GM18502 (cell line): ENCODE results near the gene ARIH1.

Source experiments
- ATAC-seq: cut with Tn5 transposase; IDR thresholded peaks from one replicate; pipeline ENCODE4 v1.9.1; 2021; ENCODE audit warnings: mild to moderate bottlenecking; ENCODE audit not compliant: unreplicated experiment, poor library complexity

ARIH1 gene

DNA sequence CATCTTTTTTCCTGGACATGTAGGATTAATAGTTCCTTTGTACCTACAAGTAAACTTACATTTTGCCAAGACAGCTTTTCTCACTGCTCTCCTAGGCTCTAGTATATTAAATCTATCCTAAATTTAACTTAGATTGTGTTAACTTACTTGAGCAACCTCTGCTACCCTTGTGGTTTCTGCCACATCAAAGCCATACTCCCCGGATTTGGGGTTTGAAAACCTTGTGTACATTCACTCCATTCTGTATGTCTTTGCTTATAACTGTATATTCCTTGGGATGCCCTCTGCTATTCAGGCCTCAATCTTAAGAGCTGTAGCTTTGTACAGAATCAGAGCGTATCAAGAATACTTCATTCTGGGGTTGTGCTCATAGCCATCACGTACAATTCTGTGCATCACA is 60.4 kb downstream of the ARIH1 start:
- ATAC-seq = no peak

DNA sequence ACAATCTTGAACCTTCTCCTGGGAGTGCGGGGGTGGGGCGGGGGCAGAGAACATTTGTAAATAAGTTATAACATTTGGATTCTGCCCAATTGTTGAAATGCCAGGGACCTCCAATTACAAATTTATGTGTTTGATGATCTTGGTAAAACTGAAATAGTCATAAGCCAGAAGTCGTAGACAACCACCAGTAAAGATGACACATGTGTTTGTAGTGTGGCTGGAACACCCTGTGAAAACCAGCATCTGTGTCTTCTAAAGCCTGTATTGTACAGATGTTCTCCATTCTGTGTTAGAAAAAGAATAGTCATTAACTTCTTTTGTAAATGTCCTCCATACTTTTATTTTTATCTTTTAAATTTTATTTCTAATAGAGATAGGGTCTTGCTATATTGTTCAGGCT is 61.8 kb downstream of the ARIH1 start:
- no peak for ATAC-seq

- no peak for ATAC-seq
These were observed 62.4 kb downstream of the ARIH1 start for GRCh38 chr15:72536506-72536905.

DNA sequence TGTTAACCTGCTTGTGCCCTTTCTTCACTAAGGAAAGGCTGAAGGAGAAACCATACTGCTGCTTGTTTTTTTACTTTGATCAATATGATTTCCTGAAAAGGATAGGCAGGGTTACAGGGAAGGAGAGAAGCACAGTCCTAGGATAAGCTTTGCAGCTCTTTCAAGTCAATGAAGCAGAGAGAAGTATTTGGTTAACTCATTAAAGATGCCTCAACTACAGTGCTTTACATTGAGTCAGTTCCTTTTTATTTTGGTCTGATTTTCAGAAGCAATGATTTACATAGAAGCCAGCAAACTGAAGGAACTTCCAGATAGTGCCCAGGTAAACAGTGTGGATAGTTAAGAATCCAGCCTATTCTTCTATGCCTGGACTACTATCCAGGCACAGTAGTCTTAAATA is 64.8 kb downstream of the ARIH1 start:
- no peak for ATAC-seq

DNA sequence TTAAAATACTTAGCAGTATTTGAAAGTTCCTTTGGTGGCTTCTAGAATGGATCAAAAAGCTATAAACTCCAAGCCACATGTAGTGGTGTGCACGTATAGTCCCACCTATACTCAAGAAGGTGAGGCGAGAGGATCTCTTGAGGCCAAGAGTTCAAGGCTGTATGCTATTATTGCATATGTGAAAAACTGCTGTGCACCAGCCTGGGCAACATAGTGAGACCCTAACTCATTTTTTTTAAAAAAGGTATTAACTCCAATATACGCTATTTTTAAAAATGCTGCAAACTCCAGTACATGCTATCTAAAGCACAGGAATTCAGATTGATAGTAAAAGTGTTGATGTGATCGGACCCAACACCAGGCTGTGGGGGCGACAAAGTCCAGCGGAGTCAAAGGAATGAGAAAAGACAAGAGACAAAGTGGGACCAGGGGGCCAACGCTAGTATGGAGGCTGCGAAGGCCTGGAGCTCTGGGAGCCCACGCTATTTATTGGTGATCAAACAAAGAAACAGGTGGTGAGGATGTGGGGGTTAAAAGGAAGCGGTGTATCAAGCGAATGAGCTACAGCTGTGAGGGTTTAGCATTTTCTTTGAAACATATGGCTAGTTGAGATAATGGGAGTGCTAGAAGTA is 66.6 kb downstream of the ARIH1 start:
- no peak for ATAC-seq

DNA sequence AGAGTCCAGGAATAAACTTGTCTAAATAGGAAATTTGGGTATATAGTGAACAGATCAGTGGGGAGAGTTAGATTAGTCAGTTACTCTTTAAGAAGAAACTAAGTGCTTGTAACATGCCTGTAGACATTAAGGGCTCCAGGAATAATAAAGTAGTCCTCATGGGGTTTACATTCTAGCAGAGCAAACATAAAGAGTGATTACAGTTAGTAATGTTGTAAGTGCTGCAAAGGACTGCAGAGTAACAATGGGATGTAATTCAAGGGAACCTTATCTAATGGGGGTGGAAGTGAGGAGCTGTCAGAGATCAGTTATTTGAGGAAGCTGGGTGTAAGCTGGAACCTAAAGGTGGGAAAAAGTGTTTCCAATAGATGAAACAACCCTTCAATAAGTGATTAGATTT is 67.5 kb downstream of the ARIH1 start:
- ATAC-seq = no peak

DNA sequence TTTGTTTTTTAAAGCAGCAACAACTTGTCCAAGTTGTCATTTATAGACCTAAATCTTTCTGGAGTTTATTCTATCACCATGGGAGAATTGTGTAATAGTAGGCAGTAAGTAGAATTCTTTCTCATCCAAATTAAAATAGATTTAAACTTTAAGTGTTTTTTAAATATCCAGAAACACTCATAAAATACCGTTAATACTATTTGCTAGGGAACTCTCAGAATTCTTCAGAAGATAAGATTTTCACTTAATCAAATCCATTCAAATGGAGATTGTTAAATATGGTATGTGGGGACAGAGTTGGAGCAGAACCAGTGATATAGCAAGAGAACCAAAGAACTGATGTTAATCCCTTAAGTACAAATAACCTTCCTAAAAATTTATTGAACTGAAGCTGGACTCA is 71.0 kb downstream of the ARIH1 start:
- ATAC-seq = no peak

- ATAC-seq = no peak
These were observed 80.6 kb downstream of the ARIH1 start for GRCh38 chr15:72554471-72555425.

DNA sequence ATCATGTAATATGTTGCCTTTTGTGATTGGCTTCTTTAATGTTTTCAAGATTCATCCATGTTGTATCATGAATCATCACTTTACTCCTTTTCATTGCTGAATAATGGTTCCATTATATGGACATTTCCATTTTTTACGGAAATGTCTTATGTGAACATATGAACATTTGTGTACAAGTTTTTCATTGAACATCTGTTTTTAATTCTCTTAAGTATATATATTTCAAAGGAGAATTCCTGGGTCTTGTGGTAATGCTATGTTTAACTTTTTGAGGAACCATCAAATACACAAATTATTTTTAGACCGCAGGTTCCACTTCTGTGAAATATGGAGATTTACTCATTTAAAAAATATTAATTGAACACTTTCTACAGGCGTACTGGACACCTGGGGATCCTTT is 85.7 kb downstream of the ARIH1 start:
- ATAC-seq = no peak

- no peak for ATAC-seq
These were observed 86.3 kb downstream of the ARIH1 start for GRCh38 chr15:72560458-72560857.

- ATAC-seq = no peak
These were observed 88.3 kb downstream of the ARIH1 start for GRCh38 chr15:72562386-72562785.

- ATAC-seq = no peak
These were observed 88.7 kb downstream of the ARIH1 start for GRCh38 chr15:72562878-72563277.

DNA sequence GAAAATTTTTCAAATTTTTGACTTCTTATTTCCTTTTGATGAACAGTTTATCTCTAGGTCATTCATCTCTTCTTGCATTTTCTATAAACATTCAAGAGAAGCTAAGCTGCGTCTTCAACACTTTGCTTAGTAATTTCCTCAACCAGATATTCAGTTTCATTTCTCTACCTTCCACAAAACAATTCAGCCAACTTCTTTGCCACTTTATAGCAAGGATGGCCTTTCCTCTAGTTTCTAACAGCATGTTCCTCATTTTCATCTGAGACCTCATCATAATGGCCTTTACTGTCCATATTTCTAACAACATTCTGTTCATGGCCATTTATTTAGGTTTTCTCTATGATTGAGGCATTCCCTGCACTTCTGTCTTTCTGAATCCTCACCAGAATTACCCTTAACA is 90.0 kb downstream of the ARIH1 start:
- ATAC-seq = no peak

DNA sequence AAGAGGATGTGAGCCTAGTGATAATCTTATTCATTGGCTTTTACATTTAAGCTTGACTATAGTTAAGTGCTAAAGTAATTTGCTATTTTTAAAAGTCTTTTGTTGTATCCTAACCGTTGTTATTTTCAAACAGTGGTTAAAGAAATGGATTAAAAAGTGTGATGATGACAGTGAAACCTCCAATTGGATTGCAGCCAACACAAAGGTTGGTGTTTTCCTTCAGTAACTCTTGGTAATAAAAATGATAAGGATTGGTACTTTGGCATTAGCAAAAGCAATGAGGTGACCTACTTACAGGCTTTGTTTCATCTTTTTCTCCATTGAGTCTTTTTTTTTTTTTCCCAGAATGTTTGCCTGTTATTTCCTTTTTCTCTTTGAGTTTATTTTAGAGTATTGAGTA is 92.8 kb downstream of the ARIH1 start:
- no peak for ATAC-seq

GRCh38 chr15:72570059-72570458 is 95.9 kb downstream of the ARIH1 start:
- ATAC-seq = no peak

DNA sequence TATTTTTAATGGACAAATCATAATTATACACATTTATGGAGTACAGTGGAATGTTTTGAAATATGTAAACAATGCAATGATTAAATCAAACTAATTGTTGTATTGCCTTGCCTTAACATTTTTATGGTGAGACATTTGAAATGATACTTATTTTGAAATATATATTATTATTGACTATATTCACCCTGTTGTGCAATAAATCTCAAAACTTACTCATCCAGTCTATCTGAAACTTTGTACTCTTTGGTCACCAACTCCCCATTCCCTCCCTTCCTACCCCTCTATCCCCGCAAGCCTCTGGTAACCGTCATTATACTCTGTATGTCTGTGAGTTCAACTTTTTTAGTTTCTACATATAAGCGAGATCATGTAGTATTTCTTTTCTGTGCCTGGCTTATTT is 105.7 kb downstream of the ARIH1 start:
- ATAC-seq = no peak

- no peak for ATAC-seq
These were observed 109.9 kb downstream of the ARIH1 start for GRCh38 chr15:72584006-72584405.

DNA sequence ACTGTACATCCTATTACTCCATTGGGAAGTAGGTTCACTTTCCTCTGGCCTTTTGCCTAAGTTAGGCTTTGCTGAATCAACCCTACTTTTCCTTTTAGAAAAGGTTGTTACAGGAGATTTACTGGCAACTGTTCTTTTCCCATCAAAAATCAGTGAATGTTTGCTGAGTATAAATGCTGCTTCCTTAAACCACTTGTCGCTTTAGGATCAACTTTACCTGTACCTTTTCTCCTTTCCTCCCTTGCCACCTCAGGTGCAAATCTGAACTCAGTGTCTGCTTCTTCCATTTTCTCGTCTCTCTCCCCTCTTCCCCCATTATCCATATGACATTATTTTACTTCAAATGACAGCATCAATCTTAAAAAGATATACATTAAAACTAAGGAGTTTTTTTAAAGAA is 110.9 kb downstream of the ARIH1 start:
- ATAC-seq = no peak

DNA sequence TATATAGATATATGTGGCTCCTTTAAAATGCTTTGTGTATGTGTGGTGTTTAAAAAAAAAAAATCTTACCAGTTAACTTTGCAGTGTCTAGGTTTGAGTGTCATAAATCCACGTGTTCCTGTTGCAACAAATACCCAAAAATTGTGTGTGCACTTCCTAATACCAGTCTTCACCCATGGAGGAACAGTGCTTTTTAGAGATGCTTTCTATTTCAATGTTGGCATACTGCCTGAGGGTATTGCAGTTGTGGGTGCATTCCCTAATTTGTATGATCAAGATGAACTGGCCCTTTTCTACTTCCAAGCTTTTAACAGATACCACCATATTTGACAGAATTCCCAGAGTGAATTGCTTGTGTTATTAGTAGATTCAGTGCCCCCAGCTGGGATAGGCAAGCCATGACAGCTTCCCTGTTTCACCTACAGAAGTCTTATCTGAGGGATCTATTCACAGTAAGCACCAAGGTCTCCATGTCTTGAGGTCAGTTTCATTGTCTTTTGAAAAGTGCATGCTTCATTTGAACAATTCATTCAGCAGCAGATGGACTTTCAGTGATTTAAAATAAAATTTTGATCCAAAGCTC is 111.4 kb downstream of the ARIH1 start:
- ATAC-seq = no peak

GRCh38 chr15:72588096-72588495 is 114.0 kb downstream of the ARIH1 start:
- ATAC-seq = no peak

DNA sequence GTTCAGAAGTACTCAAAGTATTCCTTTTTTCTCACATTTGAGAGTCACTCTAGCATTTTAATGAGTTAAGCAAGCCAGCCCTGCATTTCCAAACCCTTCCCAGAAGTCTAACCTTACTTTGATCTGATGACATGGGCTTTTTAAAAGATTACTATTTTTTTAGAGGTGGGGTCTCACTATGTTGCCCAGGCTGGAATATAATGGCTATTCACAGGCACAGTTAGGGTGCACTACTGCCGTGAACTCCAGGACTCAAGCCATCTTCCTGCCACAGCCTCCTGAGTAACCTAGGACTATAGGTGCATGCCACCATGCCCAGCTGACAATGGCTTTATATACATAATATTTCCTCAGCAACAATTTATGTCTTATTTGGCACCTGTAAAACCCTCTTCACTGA is 116.3 kb downstream of the ARIH1 start:
- ATAC-seq = no peak
